B cell (primary cell): Measurements from ENCODE around the gene BRSK2.

Experiments used
- EZH2 ChIP-seq: IDR thresholded peaks from 2 replicates; pipeline ENCODE4 v1.6.1; 2012; ENCODE audit warnings: borderline replicate concordance, low read depth, mild to moderate bottlenecking, moderate library complexity, low read length; ENCODE audit not compliant: insufficient read depth, poor library complexity, severe bottlenecking
- TF ChIP-seq, protein P1 (sequence below): fragments of 200-600 bp; IDR thresholded peaks from one replicate; pipeline ENCODE4 v1.8.0; 2022; ENCODE audit warnings: antibody characterized with exemption, mild to moderate bottlenecking

DNA sequence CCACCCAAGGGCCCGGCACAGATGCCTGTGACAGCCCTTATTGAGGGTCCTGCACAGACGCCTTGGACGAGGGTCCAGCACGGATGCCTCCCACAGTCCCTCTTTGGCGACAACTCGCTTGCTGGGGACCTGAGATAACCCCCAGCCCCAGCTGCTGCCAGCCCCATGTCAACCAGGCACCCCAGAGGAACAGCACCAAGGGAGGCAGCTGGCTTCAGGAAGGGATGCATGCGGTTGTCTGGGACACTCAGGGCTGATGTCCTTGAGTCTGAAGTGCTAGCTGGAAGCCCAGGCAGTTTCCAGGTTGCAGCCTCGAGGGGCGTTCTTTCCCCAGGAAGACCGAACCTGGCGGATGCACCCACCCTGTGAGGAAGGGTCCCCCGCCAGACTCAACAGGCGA is 63.0 kb downstream of the BRSK2 start:
- TF ChIP-seq, protein P1, sequence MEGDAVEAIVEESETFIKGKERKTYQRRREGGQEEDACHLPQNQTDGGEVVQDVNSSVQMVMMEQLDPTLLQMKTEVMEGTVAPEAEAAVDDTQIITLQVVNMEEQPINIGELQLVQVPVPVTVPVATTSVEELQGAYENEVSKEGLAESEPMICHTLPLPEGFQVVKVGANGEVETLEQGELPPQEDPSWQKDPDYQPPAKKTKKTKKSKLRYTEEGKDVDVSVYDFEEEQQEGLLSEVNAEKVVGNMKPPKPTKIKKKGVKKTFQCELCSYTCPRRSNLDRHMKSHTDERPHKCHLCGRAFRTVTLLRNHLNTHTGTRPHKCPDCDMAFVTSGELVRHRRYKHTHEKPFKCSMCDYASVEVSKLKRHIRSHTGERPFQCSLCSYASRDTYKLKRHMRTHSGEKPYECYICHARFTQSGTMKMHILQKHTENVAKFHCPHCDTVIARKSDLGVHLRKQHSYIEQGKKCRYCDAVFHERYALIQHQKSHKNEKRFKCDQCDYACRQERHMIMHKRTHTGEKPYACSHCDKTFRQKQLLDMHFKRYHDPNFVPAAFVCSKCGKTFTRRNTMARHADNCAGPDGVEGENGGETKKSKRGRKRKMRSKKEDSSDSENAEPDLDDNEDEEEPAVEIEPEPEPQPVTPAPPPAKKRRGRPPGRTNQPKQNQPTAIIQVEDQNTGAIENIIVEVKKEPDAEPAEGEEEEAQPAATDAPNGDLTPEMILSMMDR = no peak
- TF ChIP-seq EZH2 = no peak
